ENCODE measurements around the gene IMMT.
"Not testable (repeated sequence)": the region's sequence is repeated elsewhere in the genome, so short reads cannot be mapped to it uniquely, and the experiment has no call there.

Gene IMMT

DNA sequence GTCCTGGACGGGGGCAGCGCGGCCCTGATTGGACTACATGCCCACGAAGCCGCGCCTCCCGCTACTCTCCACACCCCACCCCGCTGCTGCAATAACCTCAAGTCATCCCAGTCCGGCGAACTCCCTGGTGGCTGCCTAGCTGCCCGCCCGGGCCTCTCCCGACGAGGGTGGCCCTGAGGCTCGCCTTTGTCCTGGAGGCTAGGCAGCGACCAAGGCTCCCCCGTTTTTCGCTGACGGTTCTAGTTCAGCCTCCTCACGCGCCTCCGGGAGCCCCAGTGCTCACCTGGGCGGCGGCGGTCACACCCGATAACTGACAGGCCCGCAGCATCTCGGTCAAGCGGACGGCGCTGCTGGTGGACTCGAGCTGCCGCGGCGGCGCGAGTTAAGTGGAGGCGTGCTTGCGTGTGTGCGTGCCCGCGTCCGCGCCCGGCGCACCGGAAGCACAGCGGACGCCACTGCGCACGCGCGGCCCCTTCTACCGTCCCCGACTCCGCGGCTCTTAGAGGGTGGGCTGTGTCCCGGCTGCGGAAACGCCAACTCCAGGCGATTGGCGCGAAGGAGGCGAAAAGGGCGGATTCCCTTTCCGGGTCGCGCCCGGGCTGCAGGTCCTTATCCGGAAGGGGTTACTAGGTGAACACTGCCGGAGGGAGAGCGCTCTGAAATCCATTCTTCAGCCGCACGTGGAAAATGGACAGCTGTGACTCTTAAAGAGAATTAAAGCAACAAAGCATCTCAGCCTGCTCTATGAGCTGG lies at the start of gene IMMT:
Gene IMMT (minus strand): TSS at position 408 of the 753 bp plus-strand sequence. CDS start 80 bp downstream, at position 328.
- DNase-seq (ENCODE audit: low spot score), result peak; percentile 98

DNA sequence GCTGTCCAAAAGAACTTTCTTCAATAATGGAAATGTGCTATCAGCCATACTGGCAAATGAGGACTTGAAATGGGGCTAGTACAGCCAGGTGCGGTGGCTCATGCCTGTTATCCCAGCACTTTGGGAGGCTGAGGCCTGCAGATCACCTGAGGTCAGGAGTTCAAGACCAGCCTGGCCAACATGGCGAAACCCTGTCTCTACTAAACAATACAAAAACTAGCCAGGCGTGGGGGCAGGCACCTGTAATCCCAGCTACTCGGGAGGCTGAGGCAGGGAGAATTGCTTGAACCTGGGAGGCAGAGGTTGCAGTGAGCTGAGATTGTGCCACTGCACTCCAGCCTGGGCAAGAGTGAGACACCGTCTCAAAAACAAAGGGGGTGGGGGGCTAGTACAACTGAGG lies 49.5 kb upstream of the IMMT start:
- not testable (repeated sequence) for DNase-seq (ENCODE audit: low spot score)

DNA sequence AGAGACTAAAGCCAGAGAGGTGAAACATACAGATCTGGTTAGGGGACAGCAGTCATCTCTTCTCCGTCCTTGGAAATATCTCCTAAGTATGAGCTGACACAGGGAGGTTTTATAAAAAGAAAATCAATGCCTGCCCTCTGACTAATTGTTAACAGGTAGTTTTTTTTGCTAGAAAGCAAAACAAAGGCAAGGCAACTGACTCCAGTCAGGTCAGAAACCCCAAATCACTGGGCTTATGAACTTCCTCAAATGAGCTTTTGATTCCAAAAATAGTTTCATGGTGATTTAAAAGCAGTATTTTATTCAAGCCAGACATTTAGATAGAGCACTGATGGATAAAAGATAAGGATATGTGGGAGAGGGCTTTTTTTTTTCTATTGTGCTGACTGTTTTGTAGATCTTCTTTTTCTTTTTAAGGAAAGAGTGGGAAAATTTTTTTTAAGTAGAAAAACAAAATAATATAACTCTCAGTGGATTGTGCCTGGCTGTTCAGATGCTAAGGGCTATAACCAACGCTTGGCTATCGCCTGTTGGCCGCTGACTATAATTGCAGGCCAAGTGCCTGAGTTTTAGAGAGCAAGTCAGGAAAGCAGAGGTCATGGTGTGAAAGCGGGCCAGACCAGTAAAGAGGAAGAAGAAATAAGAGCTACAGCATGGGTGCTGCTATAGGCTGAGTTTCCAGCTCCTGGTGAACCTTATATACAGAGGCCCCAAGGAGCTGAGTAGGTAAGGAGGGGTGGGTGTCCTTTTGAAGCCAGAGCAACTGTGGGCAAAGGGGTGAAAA lies 48.9 kb upstream of the IMMT start:
- peak; percentile 9 for DNase-seq (ENCODE audit: low spot score)

GRCh38 chr2:86243272-86243671 lies 48.0 kb upstream of the IMMT start:
- no peak for DNase-seq (ENCODE audit: low spot score)

GRCh38 chr2:86241611-86242010 lies 46.3 kb upstream of the IMMT start:
- DNase-seq (ENCODE audit: low spot score), result no peak

DNA sequence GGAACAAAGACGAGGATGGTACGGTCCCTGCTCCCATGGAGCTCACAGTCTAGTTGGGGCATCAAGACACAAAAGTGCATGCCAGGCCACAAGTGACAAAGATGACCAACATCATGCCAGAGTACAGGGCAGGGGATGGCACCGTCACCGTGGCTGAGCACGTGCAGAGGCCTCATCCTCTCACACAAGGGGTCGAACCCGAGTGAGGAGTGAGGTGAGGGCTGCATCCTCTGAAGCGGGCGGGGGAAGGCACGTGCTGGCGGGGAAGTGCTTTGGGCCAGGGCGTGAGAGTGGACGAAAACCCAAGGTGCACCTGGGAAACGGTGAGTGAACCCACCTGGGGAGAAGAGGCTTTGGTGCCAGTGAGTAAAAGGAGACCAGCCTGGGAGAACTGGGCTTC lies 45.0 kb upstream of the IMMT start:
- no peak for DNase-seq (ENCODE audit: low spot score)

DNA sequence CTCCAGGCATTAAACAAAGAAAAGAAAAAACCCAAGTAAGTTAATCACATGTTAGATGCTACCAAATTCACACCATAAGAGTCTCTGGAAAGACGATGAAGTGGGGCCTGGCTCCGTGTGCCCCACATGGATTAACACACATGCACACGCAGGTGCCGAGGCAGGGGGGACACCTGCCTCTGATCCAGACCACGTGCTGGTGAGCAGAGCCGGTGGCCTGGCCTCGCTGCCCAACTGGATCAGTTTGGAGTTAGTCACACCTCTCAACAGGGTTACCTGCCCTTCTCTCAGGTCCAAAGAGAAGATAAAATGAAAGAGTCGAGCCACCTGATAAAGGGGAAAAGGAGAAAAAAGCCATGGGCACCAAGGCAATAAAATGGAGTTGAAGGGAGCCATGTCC lies 44.5 kb upstream of the IMMT start:
- DNase-seq (ENCODE audit: low spot score), result no peak

- DNase-seq (ENCODE audit: low spot score), result no peak
These were observed 44.1 kb upstream of the IMMT start for GRCh38 chr2:86239326-86239725.

DNA sequence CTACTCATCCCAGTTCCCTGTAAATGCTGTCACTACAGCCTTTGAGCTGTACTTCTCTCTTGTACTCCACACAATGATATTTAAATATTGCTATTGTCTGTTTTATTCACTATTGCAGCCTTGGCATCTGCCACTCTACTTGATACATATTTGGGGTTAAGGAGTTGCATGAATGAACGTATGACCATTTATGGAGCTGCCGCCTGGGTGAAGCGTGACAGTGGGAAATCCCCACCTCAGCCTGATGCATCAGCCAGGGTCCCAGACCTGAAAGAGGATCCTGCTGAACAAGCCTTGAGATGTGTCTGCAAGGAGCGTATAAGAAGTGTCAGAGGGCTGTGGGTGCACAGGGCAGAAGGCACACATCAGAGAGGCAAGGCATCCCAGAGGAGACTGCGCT lies 43.1 kb upstream of the IMMT start:
- DNase-seq (ENCODE audit: low spot score), result peak; percentile 78

DNA sequence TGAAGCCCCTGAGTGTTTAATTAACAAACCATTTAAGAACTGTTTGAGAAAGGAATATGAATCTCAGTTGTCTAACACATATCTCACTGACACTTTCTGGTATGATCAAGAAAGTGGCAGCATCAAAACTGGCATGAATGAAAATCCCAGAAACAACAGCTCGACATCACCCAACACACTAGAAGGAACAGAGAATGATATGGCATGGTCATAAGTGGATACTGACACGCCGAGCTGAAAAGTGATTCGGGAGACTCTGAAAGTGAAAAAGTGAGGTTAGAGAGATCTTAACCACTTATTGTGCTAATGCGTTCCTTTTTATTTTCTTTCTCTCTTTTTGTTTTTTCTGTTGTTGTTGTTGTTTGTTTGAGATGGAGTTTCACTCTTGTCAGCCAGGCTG lies 41.9 kb upstream of the IMMT start:
- no peak for DNase-seq (ENCODE audit: low spot score)

- DNase-seq (ENCODE audit: low spot score), result peak; percentile 3
These were observed 40.1 kb upstream of the IMMT start for GRCh38 chr2:86235196-86235980.

DNA sequence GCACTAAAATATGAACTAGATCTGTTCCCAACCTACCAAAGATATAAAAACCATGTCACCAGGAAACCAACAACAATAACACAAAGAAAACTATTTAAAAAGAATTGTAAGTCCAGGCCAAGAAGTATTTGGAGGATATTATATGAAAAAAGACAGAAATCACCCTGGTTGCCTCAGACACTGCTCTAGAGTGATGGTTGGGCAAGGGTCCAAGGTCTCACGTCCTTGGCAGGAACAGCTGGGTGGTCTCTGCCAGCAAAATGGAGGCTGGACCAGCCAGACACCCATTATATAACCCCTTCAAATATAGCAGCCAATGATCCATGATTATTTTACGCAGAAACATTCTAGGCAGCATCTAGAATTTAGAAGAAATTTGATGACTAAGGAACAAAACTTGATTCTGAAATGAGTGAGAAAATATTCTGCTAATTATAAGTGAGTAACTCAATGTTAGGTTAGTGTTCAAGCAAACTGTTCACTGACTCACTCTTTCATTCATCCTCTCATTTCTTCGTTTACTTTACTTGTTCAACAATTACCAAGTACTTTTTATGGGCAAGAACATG lies 39.4 kb upstream of the IMMT start:
- peak; percentile 17 for DNase-seq (ENCODE audit: low spot score)

DNA sequence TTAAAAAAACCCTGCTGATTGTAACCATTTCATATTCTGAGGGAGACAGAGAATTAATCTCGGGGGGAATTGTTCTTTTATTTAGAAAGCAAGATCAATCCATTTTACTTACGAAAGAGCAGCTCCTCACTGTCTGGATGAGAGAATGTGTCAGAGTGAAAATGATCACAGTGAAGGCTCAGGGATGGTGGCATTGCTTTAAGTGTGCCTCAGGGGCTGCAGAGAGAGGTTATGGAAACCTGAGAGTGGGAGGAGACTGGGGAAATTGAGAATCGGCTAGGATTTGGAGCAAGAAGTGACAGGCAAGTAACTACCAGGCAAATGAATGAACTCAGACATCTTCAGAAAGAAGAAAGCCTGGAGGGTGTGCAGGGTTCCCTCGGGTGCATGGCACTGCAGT lies 38.2 kb upstream of the IMMT start:
- DNase-seq (ENCODE audit: low spot score), result no peak

GRCh38 chr2:86232910-86233309 lies 37.6 kb upstream of the IMMT start:
- no peak for DNase-seq (ENCODE audit: low spot score)

DNA sequence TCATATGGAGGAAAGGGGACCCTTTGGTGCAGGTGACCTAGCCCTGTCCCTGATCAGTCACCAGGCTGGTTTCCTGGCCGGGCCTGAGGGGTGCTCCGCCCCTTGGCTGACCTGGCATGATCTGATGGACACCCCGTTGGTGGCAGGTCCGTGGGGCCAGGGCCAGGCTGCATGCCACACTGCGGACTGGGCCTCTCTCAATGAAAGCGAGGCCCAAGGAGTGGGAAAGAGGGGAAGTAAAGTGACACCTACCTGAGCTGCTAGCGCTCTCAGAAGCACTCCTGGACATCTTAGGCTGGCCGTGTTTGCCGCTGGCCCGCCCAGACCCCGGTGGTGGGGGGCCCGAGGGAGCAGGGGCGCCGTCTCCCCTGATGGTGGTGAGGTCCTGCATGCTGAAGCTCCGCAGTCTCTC lies 37.1 kb upstream of the IMMT start:
- no peak for DNase-seq (ENCODE audit: low spot score)

DNA sequence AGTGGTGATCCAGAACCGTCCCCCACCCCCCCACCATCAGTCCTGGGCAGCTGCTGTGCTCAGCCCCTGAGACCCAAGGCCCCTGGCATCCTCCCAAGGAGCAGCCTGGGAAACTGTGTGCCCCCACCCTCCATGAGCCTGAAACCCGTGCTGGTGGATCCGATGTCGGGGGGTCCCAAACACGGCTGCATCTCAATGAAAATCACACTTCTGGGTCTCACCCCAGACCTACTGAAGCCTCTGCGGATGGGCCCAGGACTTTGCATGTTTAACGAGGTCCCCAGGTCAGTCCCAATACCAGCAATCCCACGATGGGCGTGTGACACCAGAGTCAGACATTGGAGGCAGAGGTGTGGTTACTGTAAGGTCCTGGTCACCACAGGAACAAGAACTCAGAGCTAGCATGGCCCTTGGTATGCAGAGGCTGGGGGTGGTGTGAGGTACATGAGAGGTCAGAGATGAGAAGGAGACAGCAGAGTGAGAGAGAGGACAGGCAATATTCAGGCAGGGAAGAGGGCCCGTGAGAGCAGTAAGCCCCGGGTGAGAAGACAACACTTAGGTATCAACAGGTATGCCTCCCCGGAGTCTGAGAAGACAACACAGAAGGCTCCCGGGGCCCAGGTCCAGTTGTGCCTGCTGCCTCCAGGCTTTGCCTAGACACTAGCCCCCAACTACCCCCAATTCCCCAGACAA lies 36.6 kb upstream of the IMMT start:
- DNase-seq (ENCODE audit: low spot score), result no peak

DNA sequence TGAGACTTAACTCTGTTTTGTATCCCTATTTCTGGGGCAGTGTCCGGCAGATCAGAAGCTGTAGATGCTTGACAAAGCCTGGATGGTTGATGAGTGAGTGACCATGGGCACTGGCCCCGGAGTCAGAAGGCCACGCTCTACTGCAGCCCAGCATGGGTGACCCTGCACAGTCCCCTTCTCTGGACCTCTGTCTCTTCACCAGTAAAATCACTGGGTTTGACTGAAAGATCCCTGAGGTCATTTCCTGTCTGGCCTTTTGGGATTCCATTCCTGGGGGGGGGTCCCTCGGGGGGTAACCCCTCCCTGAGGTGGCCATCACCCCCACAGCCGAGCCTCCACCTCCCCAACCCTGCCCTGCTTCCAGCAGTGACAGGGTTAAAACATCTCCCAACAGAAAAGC lies 35.7 kb upstream of the IMMT start:
- DNase-seq (ENCODE audit: low spot score), result no peak

DNA sequence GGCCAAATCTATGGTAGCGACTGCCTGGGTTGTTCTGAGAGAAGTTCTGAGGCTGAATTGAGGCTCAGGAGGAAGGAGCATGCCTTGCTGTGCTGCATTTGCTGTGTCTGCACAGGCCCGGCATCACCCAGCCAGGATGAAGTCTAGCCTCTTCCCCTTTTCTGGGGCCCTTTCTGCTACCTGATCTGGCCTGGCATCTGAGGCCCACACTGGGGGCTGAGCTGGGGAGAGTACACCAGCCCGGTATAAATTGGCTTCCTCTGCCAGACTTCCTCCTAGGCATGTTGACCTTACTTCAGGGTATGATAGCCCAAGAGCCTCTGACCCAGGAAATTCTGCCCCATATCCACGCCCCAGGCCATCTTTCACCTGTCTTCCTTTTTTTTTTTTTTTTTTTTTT lies 34.0 kb upstream of the IMMT start:
- DNase-seq (ENCODE audit: low spot score), result no peak

DNA sequence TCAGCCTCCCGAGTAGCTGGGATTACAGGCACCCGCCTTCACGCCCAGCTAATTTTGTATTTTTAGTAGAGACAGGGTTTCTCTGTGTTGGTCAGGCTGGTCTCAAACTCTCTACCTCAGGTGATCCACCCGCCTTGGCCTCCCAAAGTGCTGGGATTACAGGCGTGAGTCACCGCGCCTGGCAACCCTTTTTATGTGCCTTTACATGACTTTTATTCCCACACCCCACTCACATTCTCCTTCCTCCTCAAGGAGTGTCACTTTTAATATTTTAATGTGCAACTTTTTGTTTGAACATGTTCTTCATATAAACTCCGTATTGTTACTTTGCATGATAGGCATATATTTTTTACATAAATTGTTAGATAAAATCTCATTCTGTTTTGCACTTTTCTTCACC lies 33.3 kb upstream of the IMMT start:
- not testable (repeated sequence) for DNase-seq (ENCODE audit: low spot score)

- DNase-seq (ENCODE audit: low spot score), result no peak
These were observed 32.4 kb upstream of the IMMT start for GRCh38 chr2:86227685-86228084.

- DNase-seq (ENCODE audit: low spot score), result no peak
These were observed 31.6 kb upstream of the IMMT start for GRCh38 chr2:86226636-86227520.
